ENCODE data around the gene MAFF.
"Not testable (repeated sequence)": the region's sequence is repeated elsewhere in the genome, so short reads cannot be mapped to it uniquely, and the experiment has no call there.

MAFF gene

GRCh38 chr22:38201711-38202436, at the start of gene MAFF:
Gene MAFF (plus strand): TSS chr22:38201994. CDS start chr22:38213854, 11,860 bp downstream.
- DNase-seq (ENCODE audit: low spot score) = peak; percentile 95

GRCh38 chr22:38153821-38154562, 47.8 kb upstream of the MAFF start:
- DNase-seq (ENCODE audit: low spot score) = no peak

- not testable (repeated sequence) for DNase-seq (ENCODE audit: low spot score)
Observed at GRCh38 chr22:38154563-38154915, 47.3 kb upstream of the MAFF start.

- no peak for DNase-seq (ENCODE audit: low spot score)
Observed at GRCh38 chr22:38155703-38156102, 46.1 kb upstream of the MAFF start.

- DNase-seq (ENCODE audit: low spot score) = no peak
Observed at GRCh38 chr22:38162881-38163843, 38.6 kb upstream of the MAFF start.

GRCh38 chr22:38163844-38164550, 37.8 kb upstream of the MAFF start:
- DNase-seq (ENCODE audit: low spot score) = no peak

GRCh38 chr22:38164551-38164918, 37.3 kb upstream of the MAFF start:
- no peak for DNase-seq (ENCODE audit: low spot score)

GRCh38 chr22:38165922-38166593, 35.7 kb upstream of the MAFF start:
- no peak for DNase-seq (ENCODE audit: low spot score)

GRCh38 chr22:38167988-38168407, 33.8 kb upstream of the MAFF start:
- no peak for DNase-seq (ENCODE audit: low spot score)

- no peak for DNase-seq (ENCODE audit: low spot score)
Observed at GRCh38 chr22:38169116-38169515, 32.7 kb upstream of the MAFF start.

GRCh38 chr22:38170469-38170868, 31.3 kb upstream of the MAFF start:
- no peak for DNase-seq (ENCODE audit: low spot score)

GRCh38 chr22:38171927-38172831, 29.6 kb upstream of the MAFF start:
- DNase-seq (ENCODE audit: low spot score) = no peak

- peak; percentile 58 for DNase-seq (ENCODE audit: low spot score)
Observed at GRCh38 chr22:38172832-38173640, 28.8 kb upstream of the MAFF start.

- DNase-seq (ENCODE audit: low spot score) = no peak
Observed at GRCh38 chr22:38173641-38173906, 28.2 kb upstream of the MAFF start.

GRCh38 chr22:38174626-38175025, 27.2 kb upstream of the MAFF start:
- DNase-seq (ENCODE audit: low spot score) = no peak

GRCh38 chr22:38175206-38176118, 26.3 kb upstream of the MAFF start:
- no peak for DNase-seq (ENCODE audit: low spot score)

- DNase-seq (ENCODE audit: low spot score) = no peak
Observed at GRCh38 chr22:38176170-38176741, 25.5 kb upstream of the MAFF start.

- DNase-seq (ENCODE audit: low spot score) = no peak
Observed at GRCh38 chr22:38177044-38177443, 24.8 kb upstream of the MAFF start.
